Spinal cord (tissue), 10 donors: ENCODE data around the gene SPTSSA. TPM values are rescaled to one million over a fixed set of nuclear protein-coding genes. Genes with fewer than 3 reads are reported as not detected.

Experiments
- DNase-seq, 6 donors: peaks; one replicate each; pipeline versions ENCODE4 v3.0.0 to v3.0.0-alpha.2; 2013 to 2015; ENCODE audit warnings: low spot score in 6 of 6, low read depth in 4 of 6
- H3K27ac ChIP-seq: one replicate; pipeline ENCODE4 v1.5.1; 2013; ENCODE audit warnings: low read depth, low read length, control low read depth
- H3K27me3 ChIP-seq: one replicate; pipeline ENCODE4 v1.6.1; 2013; ENCODE audit warnings: low read length; ENCODE audit not compliant: control insufficient read depth, insufficient read depth
- H3K36me3 ChIP-seq: one replicate; pipeline ENCODE4 v1.6.1; 2013; ENCODE audit warnings: low read length; ENCODE audit not compliant: control insufficient read depth, insufficient read depth
- H3K4me1 ChIP-seq: one replicate; pipeline ENCODE4 v1.6.1; 2013; ENCODE audit warnings: low read length; ENCODE audit not compliant: control insufficient read depth, insufficient read depth
- H3K4me3 ChIP-seq: one replicate; pipeline ENCODE4 v1.5.1; 2013; ENCODE audit warnings: low read depth, low read length, control low read depth
- H3K9me3 ChIP-seq: one replicate; pipeline ENCODE4 v1.6.1; 2013; ENCODE audit warnings: low read length; ENCODE audit not compliant: control insufficient read depth, insufficient read depth
- WGBS: methylation state at CpG from one replicate; pipeline ENCODE4 v1.1.5; 2013; ENCODE audit warnings: missing lambda C conversion rate; ENCODE audit not compliant: insufficient coverage; 5-methylcytosine and 5-hydroxymethylcytosine counted together
- polyA plus RNA-seq, 2 donors: library from polyadenylated mRNA; unstranded; fragments of 120-200 nt; gene quantifications; one replicate each; pipeline ENCODE4 v1.2.1, GENCODE V29; 2013; ENCODE audit not compliant: insufficient read length in 2 of 2
- total RNA-seq, 2 donors: library from RNA; depleted of rRNA in 1 of 2; stranded (reverse); fragments of 120-200 nt in 1 of 2; fragments of >200 nt in 1 of 2; gene quantifications; one replicate each; pipeline versions ENCODE4 v1.2.3 to v1.2.4, GENCODE V29; 2013 to 2014
- donor health status: healthy.

The SPTSSA gene
- total and polyA plus RNA-seq, 4 donors, result 10.0 to 41.1 (median 29.1) TPM

DNA sequence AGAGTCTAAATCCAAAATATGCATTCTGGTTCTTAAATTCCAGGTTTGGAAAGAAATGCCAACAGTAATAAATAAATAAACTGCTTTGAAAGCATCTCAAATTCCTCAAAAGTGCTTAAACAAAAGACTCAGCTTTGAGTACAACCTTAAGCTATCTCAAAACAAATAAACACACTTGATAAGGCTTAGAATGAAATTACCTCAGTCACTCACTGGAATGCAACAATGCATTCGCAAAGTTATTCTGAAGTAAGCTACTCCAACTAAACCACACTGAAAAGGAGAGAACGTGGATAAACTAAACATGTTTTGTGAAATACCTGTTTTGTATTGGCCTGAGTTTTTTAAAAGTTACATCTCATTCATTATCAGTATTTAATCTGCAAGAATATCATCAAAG is 1.2 kb downstream of the SPTSSA start:
- Histone ChIP-seq H3K27me3 (no peaks in the 10 kb centered on the region), H3K4me3 (peak overlapping the region; percentile 49), H3K36me3 (peaks cover 5% of the 10 kb centered on the region), H3K9me3 (no peaks in the 10 kb centered on the region), H3K27ac (peak overlapping the region; percentile 57), H3K4me1 (peaks cover 9% of the 10 kb centered on the region)
- DNase-seq, result no peak
- no CpG with 5 or more reads among the region's 2 CpGs for WGBS

GRCh38 chr14:34460295-34460694 is 1.7 kb downstream of the SPTSSA start:
- Histone ChIP-seq H3K36me3 (peaks cover 9% of the 10 kb centered on the region), H3K4me1 (peaks cover 9% of the 10 kb centered on the region), H3K4me3 (no peak overlapping the region), H3K27me3 (no peaks in the 10 kb centered on the region), H3K9me3 (no peaks in the 10 kb centered on the region), H3K27ac (no peak overlapping the region)
- no peak for DNase-seq
- no CpG with 5 or more reads among the region's 1 CpG for WGBS

- Histone ChIP-seq H3K4me3 (no peak overlapping the region), H3K36me3 (peaks cover 11% of the 10 kb centered on the region), H3K9me3 (no peaks in the 10 kb centered on the region), H3K27me3 (no peaks in the 10 kb centered on the region), H3K4me1 (peaks cover 5% of the 10 kb centered on the region), H3K27ac (no peak overlapping the region)
- WGBS, result no CpG with 5 or more reads among the region's 3 CpGs
- no peak for DNase-seq
Measured at GRCh38 chr14:34457186-34457585, 4.9 kb downstream of the SPTSSA start.

DNA sequence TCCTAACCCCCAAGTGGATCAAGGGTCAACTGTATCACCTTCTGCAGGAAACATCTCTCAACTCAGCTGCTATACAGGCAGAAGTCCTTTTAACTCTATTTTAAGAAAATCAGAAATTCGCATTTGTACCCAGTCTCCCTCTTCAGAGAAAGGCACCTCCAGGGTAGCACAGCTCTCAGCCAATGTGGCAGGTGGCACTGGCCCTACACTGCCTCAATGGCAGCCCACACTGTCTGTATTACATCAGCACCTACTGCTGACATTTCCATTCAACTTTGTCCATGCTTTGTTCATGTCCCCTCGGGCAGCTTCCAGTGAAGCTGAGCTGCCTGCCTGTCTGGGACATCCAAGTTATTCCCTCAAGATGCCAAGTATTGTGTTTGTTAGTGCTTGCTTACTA is 8.8 kb downstream of the SPTSSA start:
- H3K4me1 ChIP-seq, result peaks cover 5% of the 10 kb centered on the region
- H3K27me3 ChIP-seq, result no peaks in the 10 kb centered on the region
- WGBS, result 82% methylated on average over 1 of the region's 2 CpGs
- peaks cover 11% of the 10 kb centered on the region for H3K36me3 ChIP-seq
- no peaks in the 10 kb centered on the region for H3K9me3 ChIP-seq
- no peak overlapping the region for H3K4me3 ChIP-seq
- H3K27ac ChIP-seq, result no peak overlapping the region
- DNase-seq, result peak in 1 of 6 donors; percentile 25

GRCh38 chr14:34452258-34452822 is 9.7 kb downstream of the SPTSSA start:
- no peaks in the 10 kb centered on the region for H3K27me3 ChIP-seq
- H3K4me3 ChIP-seq, result no peak overlapping the region
- no peaks in the 10 kb centered on the region for H3K9me3 ChIP-seq
- H3K36me3 ChIP-seq, result peaks cover 11% of the 10 kb centered on the region
- peaks cover 5% of the 10 kb centered on the region for H3K4me1 ChIP-seq
- no CpG with 5 or more reads among the region's 1 CpG for WGBS
- no peak overlapping the region for H3K27ac ChIP-seq
- no peak for DNase-seq

GRCh38 chr14:34450958-34451357 is 11.1 kb downstream of the SPTSSA start:
- WGBS, result no CpG with 5 or more reads among the region's 1 CpG
- Histone ChIP-seq H3K27ac (no peak overlapping the region), H3K36me3 (peaks cover 7% of the 10 kb centered on the region), H3K4me1 (peaks cover 5% of the 10 kb centered on the region), H3K4me3 (no peak overlapping the region), H3K9me3 (no peaks in the 10 kb centered on the region), H3K27me3 (no peaks in the 10 kb centered on the region)
- no peak for DNase-seq

GRCh38 chr14:34450542-34450915 is 11.5 kb downstream of the SPTSSA start:
- Histone ChIP-seq H3K9me3 (no peaks in the 10 kb centered on the region), H3K27ac (no peak overlapping the region), H3K27me3 (no peaks in the 10 kb centered on the region), H3K4me3 (no peak overlapping the region), H3K36me3 (peaks cover 4% of the 10 kb centered on the region), H3K4me1 (peaks cover 5% of the 10 kb centered on the region)
- DNase-seq, result no peak

- Histone ChIP-seq H3K9me3 (no peaks in the 10 kb centered on the region), H3K36me3 (no peaks in the 10 kb centered on the region), H3K4me3 (no peak overlapping the region), H3K4me1 (peaks cover 5% of the 10 kb centered on the region), H3K27ac (no peak overlapping the region), H3K27me3 (no peaks in the 10 kb centered on the region)
- no CpG with 5 or more reads among the region's 6 CpGs for WGBS
- DNase-seq, result no peak
Measured at GRCh38 chr14:34449819-34450541, 12.1 kb downstream of the SPTSSA start.

DNA sequence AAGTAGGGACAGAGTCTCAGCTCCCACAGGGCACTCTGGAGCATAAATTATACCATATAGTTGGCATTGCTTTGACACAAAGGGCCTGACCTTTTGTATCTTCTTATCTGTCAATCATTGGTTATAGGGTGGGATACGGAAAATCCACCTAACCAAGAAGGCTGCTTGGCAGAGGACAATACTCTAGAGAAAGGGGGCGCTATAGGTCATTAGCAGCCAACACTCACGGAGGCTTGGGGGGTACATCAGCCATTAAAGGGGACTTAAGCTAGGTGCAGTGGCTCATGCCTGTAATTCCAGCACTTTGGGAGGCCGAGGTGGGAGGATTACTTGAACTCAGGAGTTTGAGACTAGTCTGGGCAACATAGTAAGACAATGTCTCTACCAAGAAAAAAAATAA is 22.9 kb downstream of the SPTSSA start:
- DNase-seq, result no peak
- Histone ChIP-seq H3K9me3 (no peaks in the 10 kb centered on the region), H3K4me3 (no peak overlapping the region), H3K27ac (no peak overlapping the region), H3K4me1 (no peaks in the 10 kb centered on the region), H3K27me3 (no peaks in the 10 kb centered on the region), H3K36me3 (no peaks in the 10 kb centered on the region)
- WGBS, result 84% methylated on average over 3 of the region's 4 CpGs

DNA sequence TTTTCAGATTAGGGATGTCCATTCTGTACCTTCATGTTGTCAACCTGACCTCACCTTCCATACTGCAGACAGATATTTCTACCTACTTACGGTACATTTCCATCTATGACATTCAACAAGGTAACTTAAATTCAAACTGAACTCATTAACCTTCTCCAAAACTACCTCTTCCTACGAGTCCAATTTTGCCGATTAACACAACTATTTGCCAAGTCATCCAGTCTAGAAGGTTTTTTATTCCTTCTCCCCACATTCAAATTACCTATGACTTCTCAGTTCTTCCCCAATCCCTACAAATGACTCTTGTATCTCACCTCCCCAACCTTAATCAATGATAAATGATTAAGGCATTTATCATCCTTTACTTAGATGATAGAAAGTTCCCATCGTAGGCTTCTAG is 23.6 kb downstream of the SPTSSA start:
- no peak overlapping the region for H3K4me3 ChIP-seq
- no peak overlapping the region for H3K27ac ChIP-seq
- no peaks in the 10 kb centered on the region for H3K27me3 ChIP-seq
- DNase-seq, result no peak
- WGBS, result 94% methylated on average over 3 of the region's 4 CpGs
- no peaks in the 10 kb centered on the region for H3K9me3 ChIP-seq
- no peaks in the 10 kb centered on the region for H3K36me3 ChIP-seq
- no peaks in the 10 kb centered on the region for H3K4me1 ChIP-seq
